ENCODE results near the gene CCDC85C. TPM values are rescaled to one million over a fixed set of nuclear protein-coding genes. Genes with fewer than 3 reads are reported as not detected.

CCDC85C gene
- total and polyA plus RNA-seq, 2 donors: 4.6 to 7.9 TPM

DNA sequence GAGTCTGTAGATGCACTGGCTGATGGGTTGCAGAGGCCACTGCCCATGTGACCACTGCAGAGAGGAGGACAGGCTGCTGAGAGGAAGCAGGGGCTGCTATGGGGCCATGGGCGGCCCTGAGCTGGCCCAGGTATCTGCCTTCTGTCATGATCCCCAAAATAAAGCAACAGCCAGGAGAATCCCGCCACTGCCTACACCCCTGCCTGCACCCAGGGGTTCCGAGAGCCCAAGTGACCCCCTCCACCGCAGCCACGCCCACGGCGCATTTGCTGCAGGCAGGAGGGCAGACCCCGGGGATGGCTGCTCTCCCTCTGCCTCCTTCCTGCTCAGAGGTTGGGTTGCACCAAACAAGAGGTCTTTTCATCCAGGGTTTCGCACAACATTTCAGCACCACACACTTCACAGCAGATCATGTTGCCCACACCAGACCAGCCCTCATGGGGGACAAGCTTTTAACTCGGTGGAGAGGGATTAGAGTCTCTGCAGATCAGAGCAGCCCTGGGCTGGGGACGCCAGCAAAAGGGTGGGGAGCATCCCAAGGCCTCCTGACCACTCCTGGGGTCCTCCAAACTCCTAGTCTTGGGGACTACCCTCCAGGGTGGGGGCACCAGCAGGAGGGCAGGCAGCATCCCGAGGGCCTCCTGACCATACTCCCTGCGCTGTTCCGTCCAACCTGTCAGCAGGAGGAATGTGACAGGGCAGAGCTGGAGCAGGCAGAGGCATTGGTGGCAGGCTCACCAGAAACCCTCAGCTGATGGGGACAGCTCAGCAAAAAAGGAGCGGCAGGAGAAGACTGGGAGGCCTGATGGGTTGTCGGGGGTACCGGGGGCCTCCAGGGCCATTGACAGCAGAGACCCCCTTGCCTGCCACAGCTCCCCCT is 14.1 kb downstream of the CCDC85C start:
- whole genome bisulfite sequencing: 88% methylated on average over 17 of the region's 17 CpGs
- no peaks in the 10 kb centered on the region for H3K27me3 ChIP-seq (ENCODE audit: control insufficient read depth in 2 of 2, insufficient read depth in 1 of 2, low read length in 1 of 2)
- no peak overlapping the region for H3K4me3 ChIP-seq (ENCODE audit: low read length in 2 of 2)
- no peaks in the 10 kb centered on the region for H3K9me3 ChIP-seq (ENCODE audit: control insufficient read depth in 2 of 2, insufficient read depth in 1 of 2, low read length in 1 of 2)
- no peak for DNase-seq (ENCODE audit: low read depth in 6 of 9, low spot score in 9 of 9)
- H3K27ac ChIP-seq (ENCODE audit: low read depth in 1 of 2, low read length in 1 of 2): no peak overlapping the region
- no peaks in the 10 kb centered on the region for H3K36me3 ChIP-seq (ENCODE audit: control insufficient read depth in 2 of 2, insufficient read depth in 2 of 2, low read length in 1 of 2)
- H3K4me1 ChIP-seq (ENCODE audit: control insufficient read depth in 2 of 2, insufficient read depth in 2 of 2, low read length in 2 of 2): no peaks in the 10 kb centered on the region

GRCh38 chr14:99589031-99589441 is 15.0 kb downstream of the CCDC85C start:
- WGBS: 42% methylated on average over 18 of the region's 18 CpGs
- H3K27me3 ChIP-seq (ENCODE audit: control insufficient read depth in 2 of 2, insufficient read depth in 1 of 2, low read length in 1 of 2): no peaks in the 10 kb centered on the region
- no peak for DNase-seq (ENCODE audit: low read depth in 6 of 9, low spot score in 9 of 9)
- no peaks in the 10 kb centered on the region for H3K4me1 ChIP-seq (ENCODE audit: control insufficient read depth in 2 of 2, insufficient read depth in 2 of 2, low read length in 2 of 2)
- H3K27ac ChIP-seq (ENCODE audit: low read depth in 1 of 2, low read length in 1 of 2): no peak overlapping the region
- H3K36me3 ChIP-seq (ENCODE audit: control insufficient read depth in 2 of 2, insufficient read depth in 2 of 2, low read length in 1 of 2): no peaks in the 10 kb centered on the region
- no peak overlapping the region for H3K4me3 ChIP-seq (ENCODE audit: low read length in 2 of 2)
- no peaks in the 10 kb centered on the region for H3K9me3 ChIP-seq (ENCODE audit: control insufficient read depth in 2 of 2, insufficient read depth in 1 of 2, low read length in 1 of 2)

GRCh38 chr14:99587460-99588278 is 16.3 kb downstream of the CCDC85C start:
- Histone ChIP-seq H3K9me3 (ENCODE audit: control insufficient read depth in 2 of 2, insufficient read depth in 1 of 2, low read length in 1 of 2) (no peaks in the 10 kb centered on the region), H3K27me3 (ENCODE audit: control insufficient read depth in 2 of 2, insufficient read depth in 1 of 2, low read length in 1 of 2) (no peaks in the 10 kb centered on the region), H3K27ac (ENCODE audit: low read depth in 1 of 2, low read length in 1 of 2) (no peak overlapping the region), H3K4me3 (ENCODE audit: low read length in 2 of 2) (no peak overlapping the region), H3K36me3 (ENCODE audit: control insufficient read depth in 2 of 2, insufficient read depth in 2 of 2, low read length in 1 of 2) (no peaks in the 10 kb centered on the region), H3K4me1 (ENCODE audit: control insufficient read depth in 2 of 2, insufficient read depth in 2 of 2, low read length in 2 of 2) (no peaks in the 10 kb centered on the region)
- DNase-seq (ENCODE audit: low read depth in 6 of 9, low spot score in 9 of 9): no peak
- 97% methylated on average over 18 of the region's 18 CpGs for WGBS

DNA sequence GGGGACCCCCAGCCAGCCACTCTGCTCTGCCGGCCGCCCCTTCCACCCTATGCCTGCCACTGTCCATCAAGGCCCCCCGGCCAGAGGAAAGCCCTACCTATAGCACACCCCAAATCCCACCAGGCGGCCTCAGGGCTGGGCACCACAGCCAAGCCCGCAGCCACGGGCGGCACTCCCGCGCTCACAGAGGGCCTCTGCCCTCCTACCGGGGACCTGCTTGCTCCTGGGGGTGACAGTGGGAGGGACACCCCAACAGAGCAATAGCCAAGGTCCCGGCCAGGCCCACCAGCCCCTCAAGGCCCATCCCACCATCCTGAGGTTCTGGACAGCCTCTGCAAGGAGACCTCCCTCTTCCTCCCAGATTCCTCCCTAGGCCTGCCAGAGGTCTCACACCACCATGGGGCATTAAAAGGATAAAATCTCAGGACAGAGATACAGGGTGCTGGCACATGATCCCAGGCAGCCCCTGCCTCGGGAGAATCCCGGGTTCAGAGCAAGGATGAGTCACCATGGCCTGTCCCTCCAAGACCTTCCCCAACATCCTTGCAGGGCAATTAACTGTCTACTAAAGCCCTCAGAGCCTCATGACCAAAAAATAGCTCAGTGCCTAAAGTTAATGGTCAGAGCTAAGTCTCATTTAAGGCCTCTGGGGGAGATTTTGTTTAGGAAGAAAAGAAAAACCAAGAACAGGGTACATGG is 17.1 kb downstream of the CCDC85C start:
- DNase-seq (ENCODE audit: low read depth in 6 of 9, low spot score in 9 of 9): no peak
- no peaks in the 10 kb centered on the region for H3K9me3 ChIP-seq (ENCODE audit: control insufficient read depth in 2 of 2, insufficient read depth in 1 of 2, low read length in 1 of 2)
- no peak overlapping the region for H3K27ac ChIP-seq (ENCODE audit: low read depth in 1 of 2, low read length in 1 of 2)
- H3K4me1 ChIP-seq (ENCODE audit: control insufficient read depth in 2 of 2, insufficient read depth in 2 of 2, low read length in 2 of 2): no peaks in the 10 kb centered on the region
- H3K27me3 ChIP-seq (ENCODE audit: control insufficient read depth in 2 of 2, insufficient read depth in 1 of 2, low read length in 1 of 2): no peaks in the 10 kb centered on the region
- 93% methylated on average over 13 of the region's 13 CpGs for WGBS
- no peak overlapping the region for H3K4me3 ChIP-seq (ENCODE audit: low read length in 2 of 2)
- H3K36me3 ChIP-seq (ENCODE audit: control insufficient read depth in 2 of 2, insufficient read depth in 2 of 2, low read length in 1 of 2): no peaks in the 10 kb centered on the region

DNA sequence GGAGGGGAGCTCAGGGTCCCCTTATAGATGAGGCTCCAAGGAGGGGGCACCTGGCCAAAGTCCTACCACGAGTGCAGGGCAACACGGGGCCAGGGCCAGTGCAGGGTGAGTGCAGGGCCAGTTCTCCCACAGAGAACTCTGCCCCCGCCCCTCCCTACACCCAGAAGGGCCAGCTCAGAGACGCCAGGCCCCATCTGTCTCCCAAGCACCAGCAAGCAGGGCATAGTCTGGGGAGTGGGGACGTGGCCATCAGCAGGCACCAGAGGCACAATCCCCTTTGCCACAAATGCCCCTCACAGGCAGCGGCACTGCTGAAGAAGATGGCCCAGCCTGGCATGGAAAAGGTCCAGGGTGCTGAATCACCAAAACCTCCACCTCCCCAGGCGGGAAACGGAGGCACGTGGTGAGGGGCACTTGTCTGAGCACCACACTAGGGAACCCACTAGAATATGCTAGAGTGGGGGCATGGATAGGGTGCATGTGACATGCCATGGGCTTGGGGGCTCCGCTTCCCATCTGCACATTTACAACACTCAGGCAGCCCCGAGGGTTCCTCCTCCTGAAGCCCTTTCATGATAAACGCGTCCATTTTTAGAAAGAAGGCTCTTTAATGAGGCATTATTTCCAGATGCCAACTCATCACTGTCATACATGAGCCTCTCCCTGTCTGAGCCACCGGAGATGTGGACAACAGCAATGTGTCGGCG is 17.8 kb downstream of the CCDC85C start:
- Histone ChIP-seq H3K27ac (ENCODE audit: low read depth in 1 of 2, low read length in 1 of 2) (no peak overlapping the region), H3K36me3 (ENCODE audit: control insufficient read depth in 2 of 2, insufficient read depth in 2 of 2, low read length in 1 of 2) (no peaks in the 10 kb centered on the region), H3K27me3 (ENCODE audit: control insufficient read depth in 2 of 2, insufficient read depth in 1 of 2, low read length in 1 of 2) (no peaks in the 10 kb centered on the region), H3K4me3 (ENCODE audit: low read length in 2 of 2) (no peak overlapping the region), H3K4me1 (ENCODE audit: control insufficient read depth in 2 of 2, insufficient read depth in 2 of 2, low read length in 2 of 2) (no peaks in the 10 kb centered on the region), H3K9me3 (ENCODE audit: control insufficient read depth in 2 of 2, insufficient read depth in 1 of 2, low read length in 1 of 2) (no peaks in the 10 kb centered on the region)
- no peak for DNase-seq (ENCODE audit: low read depth in 6 of 9, low spot score in 9 of 9)
- WGBS: 94% methylated on average over 16 of the region's 16 CpGs

DNA sequence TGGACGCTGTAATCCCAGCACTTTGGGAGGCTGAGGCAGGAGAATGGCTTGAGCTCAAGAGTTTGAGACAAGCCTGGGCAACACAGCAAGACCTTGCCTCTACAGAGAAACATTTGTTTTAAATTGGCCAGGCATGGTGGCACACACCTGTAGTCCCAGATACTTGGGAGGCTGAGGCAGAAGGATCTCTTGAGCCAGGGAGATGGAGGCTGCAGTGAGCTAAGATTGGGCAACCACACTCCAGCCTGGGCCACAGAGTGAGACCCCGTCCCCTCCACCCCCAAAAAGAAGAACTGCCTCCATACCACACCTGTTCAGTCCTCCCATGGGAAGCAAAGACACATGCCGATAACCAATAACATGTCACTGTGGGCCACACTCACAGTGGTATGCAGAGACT is 19.2 kb downstream of the CCDC85C start:
- Histone ChIP-seq H3K4me3 (ENCODE audit: low read length in 2 of 2) (no peak overlapping the region), H3K36me3 (ENCODE audit: control insufficient read depth in 2 of 2, insufficient read depth in 2 of 2, low read length in 1 of 2) (no peaks in the 10 kb centered on the region), H3K27ac (ENCODE audit: low read depth in 1 of 2, low read length in 1 of 2) (no peak overlapping the region), H3K4me1 (ENCODE audit: control insufficient read depth in 2 of 2, insufficient read depth in 2 of 2, low read length in 2 of 2) (no peaks in the 10 kb centered on the region), H3K9me3 (ENCODE audit: control insufficient read depth in 2 of 2, insufficient read depth in 1 of 2, low read length in 1 of 2) (no peaks in the 10 kb centered on the region), H3K27me3 (ENCODE audit: control insufficient read depth in 2 of 2, insufficient read depth in 1 of 2, low read length in 1 of 2) (no peaks in the 10 kb centered on the region)
- WGBS: 78% methylated on average over 3 of the region's 3 CpGs
- DNase-seq (ENCODE audit: low read depth in 6 of 9, low spot score in 9 of 9): no peak

- no peak overlapping the region for H3K27ac ChIP-seq (ENCODE audit: low read depth in 1 of 2, low read length in 1 of 2)
- no peaks in the 10 kb centered on the region for H3K36me3 ChIP-seq (ENCODE audit: control insufficient read depth in 2 of 2, insufficient read depth in 2 of 2, low read length in 1 of 2)
- no peak overlapping the region for H3K4me3 ChIP-seq (ENCODE audit: low read length in 2 of 2)
- no peaks in the 10 kb centered on the region for H3K9me3 ChIP-seq (ENCODE audit: control insufficient read depth in 2 of 2, insufficient read depth in 1 of 2, low read length in 1 of 2)
- H3K4me1 ChIP-seq (ENCODE audit: control insufficient read depth in 2 of 2, insufficient read depth in 2 of 2, low read length in 2 of 2): peaks cover 0 to 6% of the 10 kb centered on the region in 2 donors
- no peaks in the 10 kb centered on the region for H3K27me3 ChIP-seq (ENCODE audit: control insufficient read depth in 2 of 2, insufficient read depth in 1 of 2, low read length in 1 of 2)
- 98% methylated on average over 11 of the region's 11 CpGs for WGBS
- DNase-seq (ENCODE audit: low read depth in 6 of 9, low spot score in 9 of 9): no peak
These were observed 22.1 kb downstream of the CCDC85C start for GRCh38 chr14:99581938-99582337.

- peaks cover 0 to 9% of the 10 kb centered on the region in 2 donors for H3K4me1 ChIP-seq (ENCODE audit: control insufficient read depth in 2 of 2, insufficient read depth in 2 of 2, low read length in 2 of 2)
- H3K9me3 ChIP-seq (ENCODE audit: control insufficient read depth in 2 of 2, insufficient read depth in 1 of 2, low read length in 1 of 2): no peaks in the 10 kb centered on the region
- no peaks in the 10 kb centered on the region for H3K36me3 ChIP-seq (ENCODE audit: control insufficient read depth in 2 of 2, insufficient read depth in 2 of 2, low read length in 1 of 2)
- no peak for DNase-seq (ENCODE audit: low read depth in 6 of 9, low spot score in 9 of 9)
- no peaks in the 10 kb centered on the region for H3K27me3 ChIP-seq (ENCODE audit: control insufficient read depth in 2 of 2, insufficient read depth in 1 of 2, low read length in 1 of 2)
- no peak overlapping the region for H3K4me3 ChIP-seq (ENCODE audit: low read length in 2 of 2)
- WGBS: 97% methylated on average over 16 of the region's 16 CpGs
- no peak overlapping the region for H3K27ac ChIP-seq (ENCODE audit: low read depth in 1 of 2, low read length in 1 of 2)
These were observed 22.6 kb downstream of the CCDC85C start for GRCh38 chr14:99581374-99581773.
